ENCODE results near the gene FUT8.

- TF ChIP-seq CTCF (IDR thresholded peaks at IDR 0.05; ENCODE audit: borderline replicate concordance, extremely low read depth, low read length, poor library complexity, severe bottlenecking) (no peak), EZH2 (IDR thresholded peaks at IDR 0.05; ENCODE audit: borderline replicate concordance, low read depth, low read length, severe bottlenecking) (no peak)
Measured at GRCh38 chr14:65585216-65585615, 172.7 kb downstream of the FUT8 start.

Measured in DND-41 (cell line).